GM13977 (cell line): ENCODE data around the gene SCYGR6.
"Not testable (repeated sequence)": the region's sequence is repeated elsewhere in the genome, so short reads cannot be mapped to it uniquely, and the experiment has no call there.

Experiments
- DNase-seq: peaks from one replicate; pipeline ENCODE4 v3.0.0; 2012; ENCODE audit warnings: low spot score
- CTCF ChIP-seq: IDR thresholded peaks from 2 replicates; pipeline ENCODE4 v1.5.1; 2012; ENCODE audit warnings: mild to moderate bottlenecking, control low read depth; ENCODE audit not compliant: insufficient read depth; ENCODE audit errors: extremely low read depth, missing control alignments
- in situ Hi-C: fragments of 300-500 bp; cut with MboI; formaldehyde crosslinking; loops from one replicate; pipeline ENCODE4 v1.12.0; 2022; ENCODE audit warnings: low sequenced_read_pairs, low pct_unique_long_range_greater_than_20kb, mixed read lengths, inconsistent platforms; ENCODE audit not compliant: unreplicated experiment

Gene SCYGR6

GRCh38 chr2:227740705-227741104 lies 16.1 kb upstream of the SCYGR6 start:
- TF ChIP-seq CTCF = peak; percentile 5
- in situ Hi-C loops, DNase-seq: not testable (repeated sequence)

DNA sequence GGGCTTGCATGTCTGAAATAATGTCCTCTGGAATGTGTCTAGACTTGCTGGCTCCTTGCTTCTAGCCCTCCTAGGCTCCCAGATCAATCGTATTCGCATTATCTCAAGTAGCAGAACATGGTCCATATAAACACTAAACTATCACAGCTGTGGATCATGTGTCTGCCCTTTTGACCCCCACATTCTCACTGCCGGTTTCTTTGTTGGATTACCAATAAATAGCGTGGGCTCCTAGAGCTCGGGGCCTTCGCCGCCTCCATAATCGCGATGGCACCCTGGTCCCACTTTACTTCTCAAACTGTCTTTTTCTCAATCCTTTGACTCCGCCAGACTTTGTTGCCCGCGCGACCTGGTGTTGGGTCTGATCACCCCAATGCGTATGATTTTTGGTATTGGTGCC lies 14.8 kb upstream of the SCYGR6 start:
- no peak for TF ChIP-seq CTCF
- in situ Hi-C loops = no loop called here
- DNase-seq = no peak

GRCh38 chr2:227728035-227728434 lies 3.5 kb upstream of the SCYGR6 start, which contains the start of gene SCYGR7:
Gene SCYGR7 (plus strand): TSS chr2:227728335. CDS start chr2:227728335, 0 bp downstream.
- no peak for TF ChIP-seq CTCF
- in situ Hi-C loops = no loop called here
- no peak for DNase-seq

- in situ Hi-C loops, DNase-seq: not testable (repeated sequence)
These were observed 1.7 kb downstream of the SCYGR6 start for GRCh38 chr2:227722821-227723220.

- no peak for TF ChIP-seq CTCF
- no peak for DNase-seq
- in situ Hi-C loops = no loop called here
These were observed 3.9 kb downstream of the SCYGR6 start for GRCh38 chr2:227720680-227721079.

- in situ Hi-C loops = no loop called here
- DNase-seq = no peak
- no peak for TF ChIP-seq CTCF
These were observed 4.9 kb downstream of the SCYGR6 start for GRCh38 chr2:227719641-227720040.

GRCh38 chr2:227717687-227718567 lies 6.6 kb downstream of the SCYGR6 start, which contains the start of gene SLC19A3:
Gene SLC19A3 (minus strand): TSS chr2:227718028. CDS start chr2:227702318, 15,710 bp downstream.
- TF ChIP-seq CTCF = no peak
- in situ Hi-C loops = no loop called here
- DNase-seq = no peak
